Embryonic facial prominence (tissue), 1 donor: ENCODE measurements around the gene ZFP62.

ENCODE experiments used
- DNase-seq: peaks from one replicate; pipeline ENCODE4 v3.0.0-alpha.2; 2016; ENCODE audit errors: extremely low spot score

ZFP62 gene

GRCh38 chr5:180810210-180810958 is 50.7 kb downstream of the ZFP62 start:
- peak; percentile 91 for DNase-seq

- peak; percentile 89 for DNase-seq
These were observed 51.5 kb downstream of the ZFP62 start for GRCh38 chr5:180809403-180810209.

- no peak for DNase-seq
These were observed 52.5 kb downstream of the ZFP62 start for GRCh38 chr5:180808461-180809000.

- no peak for DNase-seq
These were observed 53.2 kb downstream of the ZFP62 start for GRCh38 chr5:180807654-180808414.

GRCh38 chr5:180807046-180807445 is 54.0 kb downstream of the ZFP62 start:
- no peak for DNase-seq

GRCh38 chr5:180806351-180807011 is 54.6 kb downstream of the ZFP62 start:
- DNase-seq = no peak

GRCh38 chr5:180804129-180804618 is 56.9 kb downstream of the ZFP62 start:
- no peak for DNase-seq

GRCh38 chr5:180803181-180804128 is 57.6 kb downstream of the ZFP62 start:
- DNase-seq = no peak

GRCh38 chr5:180802325-180803180 is 58.5 kb downstream of the ZFP62 start, which contains the start of gene MGAT1:
Gene MGAT1, minus strand, starts transcription at chr5:180802806. Its CDS starts 9,835 bp downstream, at chr5:180792971.
- peak; percentile 62 for DNase-seq

- DNase-seq = no peak
These were observed 59.3 kb downstream of the ZFP62 start for GRCh38 chr5:180801596-180802324.

GRCh38 chr5:180799902-180800801 is 60.9 kb downstream of the ZFP62 start:
- no peak for DNase-seq

GRCh38 chr5:180799194-180799593 is 61.9 kb downstream of the ZFP62 start:
- DNase-seq = no peak

- no peak for DNase-seq
These were observed 62.9 kb downstream of the ZFP62 start for GRCh38 chr5:180798193-180798592.
